SK-N-SH treated with all-trans-retinoic acid at 6 μM for 48 hours (cell line): ENCODE data around the gene RASGRF2.

Experiments used
- ATAC-seq: fragments of 200-7000 bp; cut with Tn5 transposase; 3 replicates; pipeline ENCODE4 v1.9.1; 2020; ENCODE audit warnings: mild to moderate bottlenecking, moderate library complexity
- ARNTL ChIP-seq: fragments of 450-650 bp; formaldehyde crosslinking; IDR thresholded peaks from 2 replicates; pipeline ENCODE4 v1.5.0; 2020; ENCODE audit warnings: low read depth, mild to moderate bottlenecking, moderate library complexity, borderline replicate concordance
- BACH2 ChIP-seq: fragments of 250-450 bp; sonication (Bioruptor Pico); IDR thresholded peaks from 2 replicates; pipeline ENCODE4 v1.9.0; 2021; ENCODE audit warnings: mild to moderate bottlenecking, borderline replicate concordance
- CSDC2 ChIP-seq: fragments of 250-450 bp; sonication (Bioruptor Pico); IDR thresholded peaks from 2 replicates; pipeline ENCODE4 v1.5.0; 2020; ENCODE audit warnings: mild to moderate bottlenecking, moderate library complexity
- ESRRG ChIP-seq: fragments of 250-450 bp; sonication (Bioruptor Pico); IDR thresholded peaks from 2 replicates; pipeline ENCODE4 v1.6.1; 2021; ENCODE audit warnings: mild to moderate bottlenecking
- GLIS3 ChIP-seq: fragments of 250-450 bp; sonication (Bioruptor Pico); IDR thresholded peaks from 2 replicates; pipeline ENCODE4 v1.5.0; 2020; ENCODE audit warnings: mild to moderate bottlenecking, moderate library complexity
- ISL1 ChIP-seq: fragments of 250-450 bp; sonication (Bioruptor Pico); IDR thresholded peaks from 2 replicates; pipeline ENCODE4 v2.1.2; 2022; ENCODE audit warnings: mild to moderate bottlenecking, moderate library complexity
- OSR1 ChIP-seq: fragments of 250-450 bp; sonication (Bioruptor Pico); IDR thresholded peaks from 2 replicates; pipeline ENCODE4 v1.8.0; 2022; ENCODE audit warnings: moderate library complexity, mild to moderate bottlenecking, inconsistent platforms
- PPARA ChIP-seq: fragments of 250-450 bp; sonication (Bioruptor Pico); IDR thresholded peaks from 2 replicates; pipeline ENCODE4 v1.5.0; 2020; ENCODE audit warnings: mild to moderate bottlenecking, borderline replicate concordance
- SNAI2 ChIP-seq: fragments of 250-450 bp; sonication (Bioruptor Pico); IDR thresholded peaks from 2 replicates; pipeline ENCODE4 v1.5.0; 2020; ENCODE audit warnings: mild to moderate bottlenecking, moderate library complexity
- TCF4 ChIP-seq: fragments of 250-450 bp; sonication (Bioruptor Pico); IDR thresholded peaks from 2 replicates; pipeline ENCODE4 v1.8.0; 2021; ENCODE audit warnings: mild to moderate bottlenecking, moderate library complexity, borderline replicate concordance
- TOX ChIP-seq: fragments of 250-450 bp; sonication (Bioruptor Pico); IDR thresholded peaks from 2 replicates; pipeline ENCODE4 v1.8.0; 2021; ENCODE audit warnings: mild to moderate bottlenecking, moderate library complexity, borderline replicate concordance
- ZC3H10 ChIP-seq: fragments of 250-450 bp; sonication (Bioruptor Pico); IDR thresholded peaks from 2 replicates; pipeline ENCODE4 v1.5.1; 2021; ENCODE audit warnings: mild to moderate bottlenecking, moderate library complexity
- ZFP3 ChIP-seq: fragments of 250-450 bp; sonication (Bioruptor Pico); IDR thresholded peaks from 2 replicates; pipeline ENCODE4 v1.5.0; 2020; ENCODE audit warnings: mild to moderate bottlenecking, moderate library complexity
- ZFP30 ChIP-seq: fragments of 450-650 bp; formaldehyde crosslinking; IDR thresholded peaks from 2 replicates; pipeline ENCODE4 v1.5.0; 2022; ENCODE audit warnings: mild to moderate bottlenecking, moderate library complexity
- ZNF565 ChIP-seq: fragments of 450-650 bp; formaldehyde crosslinking; conservative IDR thresholded peaks from 2 replicates; pipeline ENCODE4 v1.5.0; 2020; ENCODE audit warnings: low read depth, mild to moderate bottlenecking, moderate library complexity
- ZNF70 ChIP-seq: fragments of 450-650 bp; formaldehyde crosslinking; IDR thresholded peaks from 2 replicates; pipeline ENCODE4 v1.5.0; 2020; ENCODE audit warnings: mild to moderate bottlenecking, moderate library complexity
- ZNF8 ChIP-seq: fragments of 450-650 bp; formaldehyde crosslinking; IDR thresholded peaks from 2 replicates; pipeline ENCODE4 v1.5.0; 2020; ENCODE audit warnings: mild to moderate bottlenecking, moderate library complexity
- TF ChIP-seq, protein P1 (sequence below): fragments of 250-450 bp; sonication (Bioruptor Pico); IDR thresholded peaks from 2 replicates; pipeline ENCODE4 v1.8.0; 2021; ENCODE audit warnings: low read depth, mild to moderate bottlenecking, moderate library complexity, borderline replicate concordance
- TF ChIP-seq, protein P2 (sequence below): fragments of 250-450 bp; sonication (Bioruptor Pico); IDR thresholded peaks from 2 replicates; pipeline ENCODE4 v1.5.0; 2020; ENCODE audit warnings: mild to moderate bottlenecking, moderate library complexity
- TF ChIP-seq, protein P3 (sequence below): fragments of 250-450 bp; sonication (Bioruptor Pico); IDR thresholded peaks from 2 replicates; pipeline ENCODE4 v1.5.1; 2021; ENCODE audit warnings: mild to moderate bottlenecking, moderate library complexity
- TF ChIP-seq, protein P4 (sequence below): fragments of 250-450 bp; sonication (Bioruptor Pico); IDR thresholded peaks from 2 replicates; pipeline ENCODE4 v1.5.1; 2020; ENCODE audit warnings: low read depth, mild to moderate bottlenecking, moderate library complexity
- TF ChIP-seq, protein P5 (sequence below): fragments of 250-450 bp; sonication (Bioruptor Pico); IDR thresholded peaks from 2 replicates; pipeline ENCODE4 v1.8.0; 2020; ENCODE audit warnings: mild to moderate bottlenecking, moderate library complexity, borderline replicate concordance

RASGRF2 gene

DNA sequence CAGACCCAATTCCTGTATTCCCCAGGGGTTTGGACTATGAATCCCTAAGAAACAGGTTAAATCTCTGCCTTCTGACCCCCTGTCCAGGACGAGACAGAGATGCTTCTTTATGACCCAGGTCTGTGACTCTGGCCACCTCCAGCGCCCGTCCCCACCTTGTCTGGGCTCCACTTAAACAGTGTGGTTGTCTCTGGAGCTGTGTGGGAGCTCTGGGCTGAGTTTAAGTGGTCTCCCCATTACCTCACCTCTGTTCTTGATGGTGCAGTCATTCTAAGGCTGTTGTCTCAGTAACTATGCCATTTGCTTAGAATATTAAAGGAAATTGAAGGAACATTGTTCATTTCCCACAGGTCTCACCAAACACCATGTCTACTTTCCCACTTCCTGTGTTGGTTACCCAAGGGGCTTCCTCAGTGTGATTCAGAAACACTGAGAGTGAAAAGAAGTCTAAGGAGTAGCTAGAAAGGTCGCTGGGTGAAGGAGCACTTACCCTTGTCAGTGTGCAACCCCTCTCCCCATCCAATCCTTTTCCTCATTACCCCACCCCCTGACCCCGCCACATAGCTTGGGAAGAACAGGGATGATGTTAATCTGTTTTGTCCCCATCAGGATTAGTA lies 145.2 kb downstream of the RASGRF2 start:
- ATAC-seq = no peak
- TF ChIP-seq OSR1 (CRISPR knock-in tag) (no peak), ISL1 (CRISPR knock-in tag) (no peak), GLIS3 (no peak), PPARA (no peak), ARNTL (CRISPR knock-in tag) (no peak), ZNF70 (CRISPR knock-in tag) (no peak), ZNF565 (CRISPR knock-in tag) (no peak), ZC3H10 (no peak)
- TF ChIP-seq, protein P1, sequence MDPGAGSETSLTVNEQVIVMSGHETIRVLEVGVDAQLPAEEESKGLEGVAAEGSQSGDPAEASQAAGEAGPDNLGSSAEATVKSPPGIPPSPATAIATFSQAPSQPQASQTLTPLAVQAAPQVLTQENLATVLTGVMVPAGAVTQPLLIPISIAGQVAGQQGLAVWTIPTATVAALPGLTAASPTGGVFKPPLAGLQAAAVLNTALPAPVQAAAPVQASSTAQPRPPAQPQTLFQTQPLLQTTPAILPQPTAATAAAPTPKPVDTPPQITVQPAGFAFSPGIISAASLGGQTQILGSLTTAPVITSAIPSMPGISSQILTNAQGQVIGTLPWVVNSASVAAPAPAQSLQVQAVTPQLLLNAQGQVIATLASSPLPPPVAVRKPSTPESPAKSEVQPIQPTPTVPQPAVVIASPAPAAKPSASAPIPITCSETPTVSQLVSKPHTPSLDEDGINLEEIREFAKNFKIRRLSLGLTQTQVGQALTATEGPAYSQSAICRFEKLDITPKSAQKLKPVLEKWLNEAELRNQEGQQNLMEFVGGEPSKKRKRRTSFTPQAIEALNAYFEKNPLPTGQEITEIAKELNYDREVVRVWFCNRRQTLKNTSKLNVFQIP (CRISPR knock-in tag) = no peak
- TF ChIP-seq, protein P2, sequence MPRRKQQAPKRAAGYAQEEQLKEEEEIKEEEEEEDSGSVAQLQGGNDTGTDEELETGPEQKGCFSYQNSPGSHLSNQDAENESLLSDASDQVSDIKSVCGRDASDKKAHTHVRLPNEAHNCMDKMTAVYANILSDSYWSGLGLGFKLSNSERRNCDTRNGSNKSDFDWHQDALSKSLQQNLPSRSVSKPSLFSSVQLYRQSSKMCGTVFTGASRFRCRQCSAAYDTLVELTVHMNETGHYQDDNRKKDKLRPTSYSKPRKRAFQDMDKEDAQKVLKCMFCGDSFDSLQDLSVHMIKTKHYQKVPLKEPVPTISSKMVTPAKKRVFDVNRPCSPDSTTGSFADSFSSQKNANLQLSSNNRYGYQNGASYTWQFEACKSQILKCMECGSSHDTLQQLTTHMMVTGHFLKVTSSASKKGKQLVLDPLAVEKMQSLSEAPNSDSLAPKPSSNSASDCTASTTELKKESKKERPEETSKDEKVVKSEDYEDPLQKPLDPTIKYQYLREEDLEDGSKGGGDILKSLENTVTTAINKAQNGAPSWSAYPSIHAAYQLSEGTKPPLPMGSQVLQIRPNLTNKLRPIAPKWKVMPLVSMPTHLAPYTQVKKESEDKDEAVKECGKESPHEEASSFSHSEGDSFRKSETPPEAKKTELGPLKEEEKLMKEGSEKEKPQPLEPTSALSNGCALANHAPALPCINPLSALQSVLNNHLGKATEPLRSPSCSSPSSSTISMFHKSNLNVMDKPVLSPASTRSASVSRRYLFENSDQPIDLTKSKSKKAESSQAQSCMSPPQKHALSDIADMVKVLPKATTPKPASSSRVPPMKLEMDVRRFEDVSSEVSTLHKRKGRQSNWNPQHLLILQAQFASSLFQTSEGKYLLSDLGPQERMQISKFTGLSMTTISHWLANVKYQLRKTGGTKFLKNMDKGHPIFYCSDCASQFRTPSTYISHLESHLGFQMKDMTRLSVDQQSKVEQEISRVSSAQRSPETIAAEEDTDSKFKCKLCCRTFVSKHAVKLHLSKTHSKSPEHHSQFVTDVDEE = no peak

DNA sequence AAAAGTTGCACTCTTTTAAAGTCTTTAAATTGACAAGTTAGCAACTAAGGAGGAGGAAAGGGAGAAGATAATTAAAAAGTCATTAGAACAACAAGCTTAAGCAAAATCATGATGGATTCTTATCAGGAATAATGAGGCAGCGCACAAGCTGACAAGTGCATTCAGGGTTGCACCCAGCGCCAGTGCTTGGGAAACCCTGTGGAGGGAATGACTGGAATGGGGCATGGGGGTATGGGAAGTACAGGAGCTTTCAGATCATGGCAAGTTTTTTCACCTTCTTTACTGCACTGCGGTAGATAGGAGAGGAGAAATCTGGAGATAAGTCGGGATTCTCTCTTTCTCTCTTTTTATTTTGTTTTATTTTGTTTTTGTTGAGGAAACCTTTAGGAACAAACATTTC lies 155.1 kb downstream of the RASGRF2 start:
- no peak for TF ChIP-seq ESRRG
- TF ChIP-seq TOX (CRISPR knock-in tag) = no peak
- TF ChIP-seq, protein P2 = no peak
- TF ChIP-seq ZNF565 (CRISPR knock-in tag) = no peak
- no peak for TF ChIP-seq BACH2
- TF ChIP-seq SNAI2 (CRISPR knock-in tag) = no peak
- no peak for TF ChIP-seq GLIS3
- TF ChIP-seq OSR1 (CRISPR knock-in tag) = no peak
- no peak for TF ChIP-seq CSDC2 (CRISPR knock-in tag)
- TF ChIP-seq, protein P3, sequence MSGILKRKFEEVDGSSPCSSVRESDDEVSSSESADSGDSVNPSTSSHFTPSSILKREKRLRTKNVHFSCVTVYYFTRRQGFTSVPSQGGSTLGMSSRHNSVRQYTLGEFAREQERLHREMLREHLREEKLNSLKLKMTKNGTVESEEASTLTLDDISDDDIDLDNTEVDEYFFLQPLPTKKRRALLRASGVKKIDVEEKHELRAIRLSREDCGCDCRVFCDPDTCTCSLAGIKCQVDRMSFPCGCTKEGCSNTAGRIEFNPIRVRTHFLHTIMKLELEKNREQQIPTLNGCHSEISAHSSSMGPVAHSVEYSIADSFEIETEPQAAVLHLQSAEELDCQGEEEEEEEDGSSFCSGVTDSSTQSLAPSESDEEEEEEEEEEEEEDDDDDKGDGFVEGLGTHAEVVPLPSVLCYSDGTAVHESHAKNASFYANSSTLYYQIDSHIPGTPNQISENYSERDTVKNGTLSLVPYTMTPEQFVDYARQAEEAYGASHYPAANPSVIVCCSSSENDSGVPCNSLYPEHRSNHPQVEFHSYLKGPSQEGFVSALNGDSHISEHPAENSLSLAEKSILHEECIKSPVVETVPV (CRISPR knock-in tag) = no peak
- no peak for TF ChIP-seq TCF4 (CRISPR knock-in tag)
- no peak for TF ChIP-seq ZFP3 (CRISPR knock-in tag)
- TF ChIP-seq, protein P4, sequence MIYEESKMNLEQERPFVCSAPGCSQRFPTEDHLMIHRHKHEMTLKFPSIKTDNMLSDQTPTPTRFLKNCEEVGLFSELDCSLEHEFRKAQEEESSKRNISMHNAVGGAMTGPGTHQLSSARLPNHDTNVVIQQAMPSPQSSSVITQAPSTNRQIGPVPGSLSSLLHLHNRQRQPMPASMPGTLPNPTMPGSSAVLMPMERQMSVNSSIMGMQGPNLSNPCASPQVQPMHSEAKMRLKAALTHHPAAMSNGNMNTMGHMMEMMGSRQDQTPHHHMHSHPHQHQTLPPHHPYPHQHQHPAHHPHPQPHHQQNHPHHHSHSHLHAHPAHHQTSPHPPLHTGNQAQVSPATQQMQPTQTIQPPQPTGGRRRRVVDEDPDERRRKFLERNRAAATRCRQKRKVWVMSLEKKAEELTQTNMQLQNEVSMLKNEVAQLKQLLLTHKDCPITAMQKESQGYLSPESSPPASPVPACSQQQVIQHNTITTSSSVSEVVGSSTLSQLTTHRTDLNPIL (CRISPR knock-in tag) = no peak
- no peak for TF ChIP-seq ZC3H10
- no peak for TF ChIP-seq ISL1 (CRISPR knock-in tag)
- TF ChIP-seq, protein P5, sequence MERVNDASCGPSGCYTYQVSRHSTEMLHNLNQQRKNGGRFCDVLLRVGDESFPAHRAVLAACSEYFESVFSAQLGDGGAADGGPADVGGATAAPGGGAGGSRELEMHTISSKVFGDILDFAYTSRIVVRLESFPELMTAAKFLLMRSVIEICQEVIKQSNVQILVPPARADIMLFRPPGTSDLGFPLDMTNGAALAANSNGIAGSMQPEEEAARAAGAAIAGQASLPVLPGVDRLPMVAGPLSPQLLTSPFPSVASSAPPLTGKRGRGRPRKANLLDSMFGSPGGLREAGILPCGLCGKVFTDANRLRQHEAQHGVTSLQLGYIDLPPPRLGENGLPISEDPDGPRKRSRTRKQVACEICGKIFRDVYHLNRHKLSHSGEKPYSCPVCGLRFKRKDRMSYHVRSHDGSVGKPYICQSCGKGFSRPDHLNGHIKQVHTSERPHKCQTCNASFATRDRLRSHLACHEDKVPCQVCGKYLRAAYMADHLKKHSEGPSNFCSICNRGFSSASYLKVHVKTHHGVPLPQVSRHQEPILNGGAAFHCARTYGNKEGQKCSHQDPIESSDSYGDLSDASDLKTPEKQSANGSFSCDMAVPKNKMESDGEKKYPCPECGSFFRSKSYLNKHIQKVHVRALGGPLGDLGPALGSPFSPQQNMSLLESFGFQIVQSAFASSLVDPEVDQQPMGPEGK (CRISPR knock-in tag) = no peak
- TF ChIP-seq, protein P1 (CRISPR knock-in tag) = no peak
- no peak for TF ChIP-seq ZFP30 (CRISPR knock-in tag)
- no peak for TF ChIP-seq ZNF8 (CRISPR knock-in tag)
- TF ChIP-seq PPARA = no peak
- TF ChIP-seq, all 23 proteins: peak for 0
- no peak for ATAC-seq
